HepG2 (cell line): Measurements from ENCODE around the gene RPTOR. TPM values are rescaled to one million over a fixed set of nuclear protein-coding genes. Genes with fewer than 3 reads are reported as not detected.
A peak's percentile ranks its signal among the peaks of the same experiment; 100 is the strongest.

Source experiments
- ELF4 ChIP-seq: sonication (generic); formaldehyde crosslinking; IDR thresholded peaks from 2 replicates; pipeline ENCODE4 v1.5.0; 2020; ENCODE audit warnings: missing genetic modification reagents, mild to moderate bottlenecking, moderate library complexity, borderline replicate concordance
- EP300 ChIP-seq, 3 experiments: sonication (generic) in 1 of 3; formaldehyde crosslinking in 1 of 3; IDR thresholded peaks; 2 replicates each; pipeline versions ENCODE4 v1.5.1 to v1.6.1; 2011 to 2020; ENCODE audit warnings: low read depth in 2 of 3, low read length in 2 of 3, borderline replicate concordance in 1 of 3, improper control_type of control experiment in 1 of 3, mild to moderate bottlenecking in 1 of 3, missing genetic modification reagents in 1 of 3, moderate library complexity in 1 of 3
- GRHL1 ChIP-seq: sonication (generic); formaldehyde crosslinking; conservative IDR thresholded peaks from 2 replicates; pipeline ENCODE4 v1.8.0; 2022; ENCODE audit warnings: missing genetic modification reagents
- IKZF5 ChIP-seq: IDR thresholded peaks from 2 replicates; pipeline ENCODE4 v1.6.1; 2018; ENCODE audit warnings: missing genetic modification reagents, mild to moderate bottlenecking, missing compliant biosample characterization
- KMT2B ChIP-seq: IDR thresholded peaks from 2 replicates; pipeline ENCODE4 v1.6.1; 2016; ENCODE audit warnings: missing genetic modification reagents, missing compliant biosample characterization
- MED8 ChIP-seq: sonication (generic); formaldehyde crosslinking; IDR thresholded peaks from 2 replicates; pipeline ENCODE4 v1.8.1; 2023; ENCODE audit warnings: mild to moderate bottlenecking, missing genetic modification reagents; ENCODE audit not compliant: insufficient replicate concordance
- NR2F2 ChIP-seq: IDR thresholded peaks from 2 replicates; pipeline ENCODE4 v1.6.1; 2012; ENCODE audit warnings: low read depth, inconsistent platforms, borderline replicate concordance
- RCOR2 ChIP-seq: IDR thresholded peaks from 2 replicates; pipeline ENCODE4 v1.6.1; 2016; ENCODE audit warnings: missing biosample characterization, missing genetic modification reagents
- SAP130 ChIP-seq: IDR thresholded peaks from 2 replicates; pipeline ENCODE4 v1.6.1; 2016; ENCODE audit warnings: low read depth
- TARDBP ChIP-seq: sonication (generic); formaldehyde crosslinking; IDR thresholded peaks from 2 replicates; pipeline ENCODE4 v1.8.0; 2022; ENCODE audit warnings: mild to moderate bottlenecking, missing genetic modification reagents
- UBTF ChIP-seq: sonication (generic); formaldehyde crosslinking; IDR thresholded peaks from 2 replicates; pipeline ENCODE4 v1.4.0; 2020; ENCODE audit warnings: mild to moderate bottlenecking, missing genetic modification reagents
- ZBTB21 ChIP-seq: sonication (generic); formaldehyde crosslinking; IDR thresholded peaks from 2 replicates; pipeline ENCODE4 v1.4.0; 2020; ENCODE audit warnings: missing genetic modification reagents
- ZBTB37 ChIP-seq: sonication (generic); formaldehyde crosslinking; IDR thresholded peaks from 2 replicates; pipeline ENCODE4 v1.4.0; 2020; ENCODE audit warnings: mild to moderate bottlenecking, missing genetic modification reagents
- ZNF12 ChIP-seq: sonication (generic); formaldehyde crosslinking; IDR thresholded peaks from 2 replicates; pipeline ENCODE4 v1.5.0; 2020; ENCODE audit warnings: missing genetic modification reagents
- ZNF136 ChIP-seq: sonication (generic); formaldehyde crosslinking; IDR thresholded peaks from 2 replicates; pipeline ENCODE4 v1.8.1; 2022; ENCODE audit warnings: low read depth, mild to moderate bottlenecking, moderate library complexity, missing genetic modification reagents
- ZNF788 ChIP-seq: sonication (generic); formaldehyde crosslinking; IDR thresholded peaks from 2 replicates; pipeline ENCODE4 v1.5.0; 2020; ENCODE audit warnings: mild to moderate bottlenecking, missing genetic modification reagents, borderline replicate concordance
- ZNF792 ChIP-seq: IDR thresholded peaks from 2 replicates; pipeline ENCODE4 v1.6.1; 2016
- ZNF841 ChIP-seq: sonication (generic); formaldehyde crosslinking; IDR thresholded peaks from 2 replicates; pipeline ENCODE4 v1.8.1; 2023; ENCODE audit warnings: missing genetic modification reagents, borderline replicate concordance
- polyA plus RNA-seq, 8 experiments: library from polyadenylated mRNA; depleted of rRNA in 3 of 8; stranded (reverse) in 7 of 8; unstranded in 1 of 8; fragments of >200 nt; fragmentation: Illumina TruSeq in 4 of 8; extraction: Trizol in 4 of 8; gene quantifications; 2 replicates each; pipeline versions ENCODE4 v1.2.1 to v1.2.3, GENCODE V29; 2011 to 2016; ENCODE audit warnings: low read depth in 4 of 8, missing spikeins in 1 of 8, mixed read lengths in 1 of 8; ENCODE audit not compliant: insufficient read depth in 1 of 8
- total RNA-seq, 5 experiments: library from RNA; depleted of rRNA; stranded (reverse); fragments of >200 nt; fragmentation: Illumina TruSeq; extraction: Trizol; gene quantifications; 2 replicates each; pipeline ENCODE4 v1.2.3, GENCODE V29; 2016; ENCODE audit warnings: low read depth in 1 of 5

Gene RPTOR
- total and polyA plus RNA-seq, 2 of the 13 experiments (the other 11 are each of a cell fraction or from before 2014, with no cell fraction given) = 6.6 to 25.3 TPM

- TF ChIP-seq ZBTB21 (CRISPR knock-in tag) (no peak), TARDBP (CRISPR knock-in tag) (peak; percentile 49; the same call in 1 of the 2 replicates), UBTF (CRISPR knock-in tag) (no peak), ZBTB37 (CRISPR knock-in tag) (no peak), ELF4 (CRISPR knock-in tag) (no peak), EP300 (IDR thresholded peaks at IDR 0.05; ENCODE audit: low read depth in 2 of 2, low read length in 2 of 2) (peak in 1 of 2 experiments; percentile 84; a peak in 2 of 4 replicates), EP300 (CRISPR knock-in tag; IDR thresholded peaks at IDR 0.05; ENCODE audit: borderline replicate concordance) (peak; percentile 59; the same call in 1 of the 2 replicates), MED8 (CRISPR knock-in tag) (no peak), GRHL1 (CRISPR knock-in tag) (no peak), ZNF136 (no peak), ZNF792 (CRISPR knock-in tag) (0 out of 2 replicates have a peak, but pooled peaks have one; percentile 37), ZNF12 (CRISPR knock-in tag) (0 out of 2 replicates have a peak, but pooled peaks have one; percentile 9), ZNF841 (no peak), SAP130 (CRISPR knock-in tag) (peak; percentile 82), KMT2B (CRISPR knock-in tag) (0 out of 2 replicates have a peak, but pooled peaks have one; percentile 22), NR2F2 (peak; percentile 41; the same call in 1 of the 2 replicates), IKZF5 (CRISPR knock-in tag) (peak; percentile 61; the same call in 1 of the 2 replicates), ZNF788 (no peak), RCOR2 (CRISPR knock-in tag) (0 out of 2 replicates have a peak, but pooled peaks have one; percentile 46)
Measured at GRCh38 chr17:80665792-80666191, 121.2 kb downstream of the RPTOR start (continued).
